ENCODE measurements around the gene APBB1IP. TPM values are rescaled to one million over a fixed set of nuclear protein-coding genes. Genes with fewer than 3 reads are reported as not detected.
A peak's percentile ranks its signal among the peaks of the same experiment; 100 is the strongest.

The APBB1IP gene
- total and polyA plus RNA-seq, 11 donors = 0.81 to 19.6 (median 1.7) TPM

GRCh38 chr10:26544932-26545331, 106.8 kb downstream of the APBB1IP start:
- no peak overlapping the region for H3K4me3 ChIP-seq
- peaks cover 0 to 22% (median 0%) of the 10 kb centered on the region in 9 donors for H3K36me3 ChIP-seq
- DNase-seq (no peak), ATAC-seq (no peak)
- TF ChIP-seq POLR2A (IDR thresholded peaks at IDR 0.05) (no peak), CTCF (IDR thresholded peaks at IDR 0.05) (no peak)
- peaks cover 0 to 17% (median 0%) of the 10 kb centered on the region in 12 donors for H3K4me1 ChIP-seq
- intact Hi-C loops (cut with DNase I) = no loop called here
- no peak overlapping the region for H3K27ac ChIP-seq
- peaks cover 0 to 10% (median 0%) of the 10 kb centered on the region in 12 donors for H3K9me3 ChIP-seq
- H3K27me3 ChIP-seq = no peaks in the 10 kb centered on the region

- intact Hi-C loops (cut with DNase I) = loop anchor here in 4 of 10 donors (10.0 kb wide), 2 partner anchors 676 to 826 kb away; no protein-coding TSS in a partner anchor
- Histone ChIP-seq H3K9me3 (peaks cover 0 to 26% (median 7%) of the 10 kb centered on the region in 12 donors), H3K4me3 (no peak overlapping the region), H3K27me3 (peaks cover 0 to 21% (median 0%) of the 10 kb centered on the region in 9 donors), H3K27ac (no peak overlapping the region), H3K4me1 (peaks cover 0 to 11% (median 0%) of the 10 kb centered on the region in 12 donors), H3K36me3 (peaks cover 0 to 28% (median 0%) of the 10 kb centered on the region in 9 donors)
- ATAC-seq (no peak), DNase-seq (no peak)
- TF ChIP-seq POLR2A (IDR thresholded peaks at IDR 0.05) = no peak
- no peak for TF ChIP-seq CTCF (IDR thresholded peaks at IDR 0.05)
- 75 to 85% (median 80%) methylated on average over 14 to 15 of the region's 15 CpGs for WGBS, 4 donors
Observed at GRCh38 chr10:26550774-26551526, 112.8 kb downstream of the APBB1IP start.

- Histone ChIP-seq H3K27ac (no peak overlapping the region), H3K36me3 (peaks cover 0 to 34% (median 0%) of the 10 kb centered on the region in 9 donors), H3K27me3 (peaks cover 0 to 30% (median 0%) of the 10 kb centered on the region in 9 donors), H3K4me3 (no peak overlapping the region), H3K4me1 (peaks cover 0 to 29% (median 0%) of the 10 kb centered on the region in 12 donors), H3K9me3 (peaks cover 0 to 23% (median 7%) of the 10 kb centered on the region in 12 donors)
- ATAC-seq (no peak), DNase-seq (no peak)
- WGBS, 4 donors = 76 to 78% (median 77%) methylated on average over 5 of the region's 5 CpGs
- intact Hi-C loops (cut with DNase I) = loop anchor here in 4 of 10 donors (10.0 kb wide), 2 partner anchors 679 to 829 kb away; no protein-coding TSS in a partner anchor
- TF ChIP-seq POLR2A (IDR thresholded peaks at IDR 0.05) (no peak), CTCF (IDR thresholded peaks at IDR 0.05) (no peak)
Observed at GRCh38 chr10:26554246-26554645, 116.1 kb downstream of the APBB1IP start.

GRCh38 chr10:26555719-26556368, 117.7 kb downstream of the APBB1IP start:
- peaks cover 0 to 7% (median 3%) of the 10 kb centered on the region in 12 donors for H3K9me3 ChIP-seq
- intact Hi-C loops (cut with DNase I) = loop anchor here (2.0 to 10.0 kb wide), 11 partner anchors 219 to 831 kb away; no protein-coding TSS in a partner anchor
- H3K27ac ChIP-seq = peak overlapping the region in 1 of 12 donors; percentile 61
- no peak for TF ChIP-seq POLR2A (IDR thresholded peaks at IDR 0.05)
- no peak for TF ChIP-seq CTCF (IDR thresholded peaks at IDR 0.05)
- WGBS, 4 donors = 43 to 55% (median 50%) methylated on average over 8 of the region's 8 CpGs
- no peak overlapping the region for H3K4me3 ChIP-seq
- peaks cover 0 to 29% (median 0%) of the 10 kb centered on the region in 12 donors for H3K4me1 ChIP-seq
- peaks cover 0 to 41% (median 0%) of the 10 kb centered on the region in 9 donors for H3K36me3 ChIP-seq
- DNase-seq (peak in 4 of 5 donors; percentile 33 to 56 (median 44)), ATAC-seq (peak; percentile 26 to 84 (median 74))
- H3K27me3 ChIP-seq = peaks cover 0 to 34% (median 0%) of the 10 kb centered on the region in 9 donors

Data from heart left ventricle (tissue), 16 donors.